Mucosa of descending colon (tissue), 3 donors: Measurements from ENCODE around the gene AP1AR. TPM values are rescaled to one million over a fixed set of nuclear protein-coding genes. Genes with fewer than 3 reads are reported as not detected.

Source experiments
- ATAC-seq: fragments of 200-7000 bp; cut with Tn5 transposase; one replicate; pipeline ENCODE4 v1.9.1; 2020; ENCODE audit warnings: mild to moderate bottlenecking, moderate library complexity
- DNase-seq, 3 donors: peaks; one replicate each; pipeline ENCODE4 v3.0.0-alpha.2; 2020
- H3K36me3 ChIP-seq: fragments of 200-600 bp; one replicate; pipeline ENCODE4 v1.8.0; 2021; ENCODE audit warnings: low read depth, mild to moderate bottlenecking
- H3K4me1 ChIP-seq: fragments of 200-600 bp; one replicate; pipeline ENCODE4 v1.8.0; 2021; ENCODE audit warnings: low read depth, mild to moderate bottlenecking
- H3K4me3 ChIP-seq: fragments of 200-600 bp; one replicate; pipeline ENCODE4 v1.8.0; 2021; ENCODE audit warnings: mild to moderate bottlenecking
- H3K9me3 ChIP-seq: fragments of 200-600 bp; one replicate; pipeline ENCODE4 v1.8.0; 2021; ENCODE audit warnings: mild to moderate bottlenecking
- intact Hi-C, 2 donors: fragments of 100-400 bp; cut with DNase I in 1 of 2; cut with micrococcal nuclease in 1 of 2; formaldehyde crosslinking; loops; one replicate each; pipeline versions ENCODE4 v1.11.0 to v1.11.1; 2022; cut with DNase I, micrococcal nuclease
- total RNA-seq, 3 donors: library from RNA; stranded (reverse); fragmentation: NEBNext Ultra II Directional in 2 of 3; extraction: Animal tissue kit (Norgen Biotek cat#: 25700) in 2 of 3; gene quantifications; one replicate each; pipeline versions ENCODE4 v1.2.1 to v1.2.4, GENCODE V29; 2021 to 2023
- TF ChIP-seq, protein P1 (sequence below): fragments of 200-600 bp; IDR thresholded peaks from one replicate; pipeline ENCODE4 v1.8.0; 2022; ENCODE audit warnings: antibody characterized with exemption, mild to moderate bottlenecking
- donor health status: DM: no; HTN: no; CAD: no; lungs with moderate emphysema.
- donor health status: DM: no; HTN: no; CAD: no.
- donor health status: DM: no; HTN: yes; CAD: no.

AP1AR gene
- total RNA-seq, 3 donors from 2014 or later: 32.3 to 51.5 (median 35.9) TPM

GRCh38 chr4:112287258-112287989 is 55.8 kb downstream of the AP1AR start:
- intact Hi-C loops: no loop called here
- Histone ChIP-seq H3K4me3 (no peak overlapping the region), H3K36me3 (no peaks in the 10 kb centered on the region), H3K4me1 (peaks cover 5% of the 10 kb centered on the region), H3K9me3 (no peaks in the 10 kb centered on the region)
- TF ChIP-seq, protein P1, sequence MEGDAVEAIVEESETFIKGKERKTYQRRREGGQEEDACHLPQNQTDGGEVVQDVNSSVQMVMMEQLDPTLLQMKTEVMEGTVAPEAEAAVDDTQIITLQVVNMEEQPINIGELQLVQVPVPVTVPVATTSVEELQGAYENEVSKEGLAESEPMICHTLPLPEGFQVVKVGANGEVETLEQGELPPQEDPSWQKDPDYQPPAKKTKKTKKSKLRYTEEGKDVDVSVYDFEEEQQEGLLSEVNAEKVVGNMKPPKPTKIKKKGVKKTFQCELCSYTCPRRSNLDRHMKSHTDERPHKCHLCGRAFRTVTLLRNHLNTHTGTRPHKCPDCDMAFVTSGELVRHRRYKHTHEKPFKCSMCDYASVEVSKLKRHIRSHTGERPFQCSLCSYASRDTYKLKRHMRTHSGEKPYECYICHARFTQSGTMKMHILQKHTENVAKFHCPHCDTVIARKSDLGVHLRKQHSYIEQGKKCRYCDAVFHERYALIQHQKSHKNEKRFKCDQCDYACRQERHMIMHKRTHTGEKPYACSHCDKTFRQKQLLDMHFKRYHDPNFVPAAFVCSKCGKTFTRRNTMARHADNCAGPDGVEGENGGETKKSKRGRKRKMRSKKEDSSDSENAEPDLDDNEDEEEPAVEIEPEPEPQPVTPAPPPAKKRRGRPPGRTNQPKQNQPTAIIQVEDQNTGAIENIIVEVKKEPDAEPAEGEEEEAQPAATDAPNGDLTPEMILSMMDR: no peak
- ATAC-seq: no peak
- DNase-seq: no peak

DNA sequence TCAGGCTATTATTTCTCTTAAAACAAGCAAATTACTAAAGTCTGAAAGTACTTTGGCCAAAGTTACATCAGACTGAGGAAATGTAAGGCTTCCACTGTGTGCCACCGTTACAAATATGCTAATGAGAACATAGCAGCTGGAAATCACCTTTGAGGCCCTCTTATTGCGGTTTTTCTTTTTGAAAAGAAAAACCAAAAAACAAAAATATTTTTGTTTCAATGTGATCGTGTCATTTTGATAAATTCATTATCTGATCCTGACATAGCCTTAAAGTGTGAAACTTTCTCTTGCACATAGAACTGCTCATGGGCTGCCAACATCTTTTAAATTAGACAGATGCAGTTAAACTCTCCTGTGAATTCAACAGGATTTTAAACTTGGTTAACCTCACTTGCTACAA is 56.9 kb downstream of the AP1AR start:
- DNase-seq (no peak), ATAC-seq (no peak)
- no peaks in the 10 kb centered on the region for H3K9me3 ChIP-seq
- no peak overlapping the region for H3K4me3 ChIP-seq
- H3K4me1 ChIP-seq: peaks cover 5% of the 10 kb centered on the region
- TF ChIP-seq, protein P1: no peak
- intact Hi-C loops: no loop called here
- no peaks in the 10 kb centered on the region for H3K36me3 ChIP-seq

DNA sequence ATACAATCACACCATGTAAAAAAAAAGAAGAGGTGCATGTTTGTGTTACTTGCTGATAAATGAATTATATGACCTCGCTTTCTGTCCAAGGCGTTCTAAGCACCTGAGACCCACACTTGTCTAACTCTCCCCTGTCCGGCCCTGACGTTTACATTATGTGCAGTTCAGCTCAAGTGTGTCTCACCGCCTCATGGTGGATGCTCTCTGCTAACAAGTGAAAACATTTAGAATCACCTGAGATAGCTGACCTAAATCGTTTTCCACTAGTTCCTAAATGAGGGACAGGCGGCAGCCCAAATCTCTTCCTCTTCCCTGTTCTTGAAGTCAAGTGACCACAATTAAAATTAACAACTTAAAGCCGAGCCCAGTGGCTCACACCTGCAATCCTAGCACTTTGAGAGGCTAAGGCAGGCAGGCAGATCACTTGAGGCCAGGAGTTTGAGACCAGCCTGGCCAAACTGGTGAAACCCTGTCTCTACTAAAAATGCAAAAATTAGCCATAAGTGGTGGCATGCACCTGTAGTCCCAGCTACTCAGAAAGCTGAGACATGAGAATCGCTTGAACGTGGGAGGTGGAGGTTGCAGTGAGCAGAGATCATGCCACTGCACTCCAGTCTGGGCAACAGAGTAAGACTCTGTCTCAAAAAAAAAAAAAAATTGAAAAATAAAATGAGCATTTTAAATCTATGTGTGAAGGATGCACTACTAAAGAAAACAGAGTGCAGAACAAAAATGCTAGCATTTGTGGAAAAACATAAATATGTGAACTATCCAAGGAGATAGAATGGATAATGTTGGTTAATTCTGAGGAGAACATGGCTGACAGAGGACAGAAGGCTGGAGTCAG is 58.0 kb downstream of the AP1AR start:
- H3K4me1 ChIP-seq: no peaks in the 10 kb centered on the region
- no peak overlapping the region for H3K4me3 ChIP-seq
- TF ChIP-seq, protein P1: no peak
- ATAC-seq (no peak), DNase-seq (no peak)
- no peaks in the 10 kb centered on the region for H3K36me3 ChIP-seq
- intact Hi-C loops: no loop called here
- H3K9me3 ChIP-seq: no peaks in the 10 kb centered on the region

DNA sequence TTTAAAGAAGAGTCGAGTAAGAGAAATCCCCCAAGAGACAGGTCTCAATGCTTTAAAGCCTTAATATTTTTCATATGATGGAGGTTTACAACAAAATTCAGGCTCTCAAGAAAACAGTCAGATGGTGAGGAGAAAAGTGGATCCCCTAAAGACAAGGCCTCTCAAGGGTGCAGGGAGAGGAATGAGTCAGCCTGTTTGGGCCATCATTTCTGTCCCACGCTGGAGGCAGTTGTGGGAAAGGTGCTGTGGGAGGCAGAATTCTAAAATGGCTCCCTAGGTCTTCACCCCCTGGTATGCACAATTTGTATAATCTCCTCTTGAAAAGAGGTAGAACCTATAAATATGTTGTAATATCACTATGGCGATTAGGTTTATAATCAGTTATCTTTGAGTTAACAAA is 58.8 kb downstream of the AP1AR start:
- Histone ChIP-seq H3K9me3 (no peaks in the 10 kb centered on the region), H3K4me1 (no peaks in the 10 kb centered on the region), H3K36me3 (no peaks in the 10 kb centered on the region), H3K4me3 (no peak overlapping the region)
- TF ChIP-seq, protein P1: no peak
- DNase-seq (no peak), ATAC-seq (no peak)
- intact Hi-C loops: no loop called here

GRCh38 chr4:112296949-112297880 is 65.6 kb downstream of the AP1AR start, which contains the start of gene ALPK1:
ALPK1 (plus strand) TSS chr4:112297369.
- ATAC-seq (peak; percentile 99), DNase-seq (peak in 1 of 3 donors; percentile 53)
- Histone ChIP-seq H3K9me3 (no peaks in the 10 kb centered on the region), H3K4me3 (no peak within 1 kb of the TSS), H3K4me1 (peaks cover 8% of the 10 kb centered on the region), H3K36me3 (no peaks in the 10 kb centered on the region)
- intact Hi-C loops: no loop called here
- TF ChIP-seq, protein P1: peak; percentile 4
